HepG2 (cell line): ENCODE data around the gene MAGEA8. TPM values are rescaled to one million over a fixed set of nuclear protein-coding genes. Genes with fewer than 3 reads are reported as not detected.

ENCODE experiments used
- ATAC-seq: fragments of 200-7000 bp; cut with Tn5 transposase; 3 replicates; pipeline ENCODE4 v1.9.1; 2020; ENCODE audit warnings: mild to moderate bottlenecking, moderate library complexity
- BruUV-seq: library from RNA; stranded (reverse); fragments of 400-500 nt; replicated peaks from 2 replicates; lab custom pipeline; 2021; lab: Mats Ljungman, UMichigan
- CTCF ChIA-PET: fragments of 300-600 bp; formaldehyde crosslinking; extraction: SDS; loops from one replicate; lab custom pipeline; 2021; ENCODE audit warnings: low total read pairs, inconsistent platforms, low intra/inter-chr PET ratio; lab: Yijun Ruan, JAX
- POLR2A ChIA-PET: fragments of 350-600 bp; sonication (Branson Sonifier 250); formaldehyde crosslinking; loops from one replicate; lab custom pipeline; 2020; ENCODE audit warnings: antibody characterized with exemption, inconsistent platforms; lab: Yijun Ruan, JAX
- DNase-seq: peaks from one replicate; pipeline ENCODE4 v3.0.0-alpha.2; 2015; ENCODE audit warnings: low spot score
- FAIRE-seq: peaks from 3 replicates; lab custom pipeline; 2011; peaks lifted over from hg19 to GRCh38; lab: Jason Lieb, UNC
- H2AFZ ChIP-seq: one replicate; pipeline ENCODE4 v1.6.1; 2011; ENCODE audit warnings: low read length, inconsistent platforms
- H3K27ac ChIP-seq: fragments of 300-600 bp; 3 replicates; pipeline ENCODE4 v1.8.0; 2011; ENCODE audit warnings: mixed run types, mild to moderate bottlenecking, mixed read lengths, low read length, inconsistent platforms; ENCODE audit not compliant: insufficient read depth; ENCODE audit errors: extremely low read length
- H3K27me3 ChIP-seq, 2 experiments: fragments of 200-600 bp in 1 of 2; 2 replicates in 1 of 2; 3 replicates in 1 of 2; pipeline versions ENCODE4 v1.6.0 to v1.8.0; 2011; ENCODE audit warnings: low read length in 2 of 2, mild to moderate bottlenecking in 2 of 2, moderate library complexity in 2 of 2, inconsistent platforms in 1 of 2; ENCODE audit not compliant: insufficient read depth in 2 of 2, control insufficient read depth in 1 of 2
- H3K36me3 ChIP-seq, 2 experiments: fragments of 200-600 bp in 1 of 2; replicated peaks in 1 of 2; 2 replicates in 1 of 2; 3 replicates in 1 of 2; pipeline versions ENCODE4 v1.5.1 to v1.8.0; 2011; ENCODE audit warnings: low read length in 2 of 2, inconsistent platforms in 1 of 2; ENCODE audit not compliant: insufficient read depth in 2 of 2, control insufficient read depth in 1 of 2
- H3K4me1 ChIP-seq: 2 replicates; pipeline ENCODE4 v1.5.1; 2012; ENCODE audit warnings: low read length, inconsistent platforms; ENCODE audit not compliant: insufficient read depth
- H3K4me2 ChIP-seq: 2 replicates; pipeline ENCODE4 v1.6.0; 2011; ENCODE audit warnings: low read depth, low read length, inconsistent platforms
- H3K4me3 ChIP-seq, 3 experiments: fragments of 200-600 bp in 1 of 3; sonication (generic), shearing (Covaris generic) in 1 of 3; replicated peaks in 1 of 3; 2 replicates each; pipeline ENCODE4 v1.5.1; 2011 to 2016; ENCODE audit warnings: low read length in 3 of 3, inconsistent platforms in 2 of 3, low read depth in 2 of 3, mild to moderate bottlenecking in 2 of 3, control low read depth in 1 of 3, mixed read lengths in 1 of 3; ENCODE audit not compliant: insufficient read depth in 1 of 3
- H3K79me2 ChIP-seq: one replicate; pipeline ENCODE4 v1.6.1; 2011; ENCODE audit warnings: low read length, inconsistent platforms; ENCODE audit not compliant: insufficient read depth
- H3K9ac ChIP-seq: 2 replicates; pipeline ENCODE4 v1.6.0; 2011; ENCODE audit warnings: mild to moderate bottlenecking, low read depth, low read length, inconsistent platforms; ENCODE audit not compliant: insufficient read depth
- H3K9me3 ChIP-seq: 2 replicates; pipeline ENCODE4 v1.5.1; 2012; ENCODE audit warnings: mild to moderate bottlenecking, low read length
- H4K20me1 ChIP-seq: 2 replicates; pipeline ENCODE4 v1.6.0; 2011; ENCODE audit warnings: inconsistent platforms, mild to moderate bottlenecking, low read length, moderate library complexity; ENCODE audit not compliant: insufficient read depth
- CEBPB ChIP-seq: IDR thresholded peaks from 2 replicates; pipeline ENCODE4 v1.6.1; 2011; ENCODE audit warnings: low read depth, low read length, improper control_type of control experiment, borderline replicate concordance
- KDM3A ChIP-seq: IDR thresholded peaks from 2 replicates; pipeline ENCODE4 v1.6.1; 2018; ENCODE audit warnings: low read depth, missing compliant biosample characterization
- NFAT5 ChIP-seq: sonication (generic); formaldehyde crosslinking; IDR thresholded peaks from 2 replicates; pipeline ENCODE4 v1.4.0; 2020; ENCODE audit warnings: missing genetic modification reagents
- ZHX1 ChIP-seq: sonication (generic); formaldehyde crosslinking; IDR thresholded peaks from 2 replicates; pipeline ENCODE4 v1.8.1; 2022; ENCODE audit warnings: low read depth, mild to moderate bottlenecking, missing genetic modification reagents
- ZNF589 ChIP-seq: sonication (generic); formaldehyde crosslinking; conservative IDR thresholded peaks from 2 replicates; pipeline ENCODE4 v1.8.0; 2022; ENCODE audit warnings: mild to moderate bottlenecking, moderate library complexity, missing genetic modification reagents
- WGBS: methylation state at CpG from one replicate; pipeline ENCODE4 v1.1.6; 2017; ENCODE audit warnings: low lambda C conversion rate; 5-methylcytosine and 5-hydroxymethylcytosine counted together
- in situ Hi-C: cut with HindIII; loops from 2 replicates; pipeline ENCODE4 v1.10.0; 2017; ENCODE audit warnings: low pct_unique_long_range_greater_than_20kb; ENCODE audit not compliant: extremely low pct_ligation_motif_present
- intact Hi-C: fragments of 100-400 bp; cut with micrococcal nuclease; formaldehyde crosslinking; loops from one replicate; pipeline ENCODE4 v1.10.0; 2022; ENCODE audit not compliant: unreplicated experiment
- polyA plus RNA-seq, 8 experiments: library from polyadenylated mRNA; depleted of rRNA in 3 of 8; stranded (reverse) in 7 of 8; unstranded in 1 of 8; fragments of >200 nt; fragmentation: Illumina TruSeq in 4 of 8; extraction: Trizol in 4 of 8; gene quantifications; 2 replicates each; pipeline versions ENCODE4 v1.2.1 to v1.2.3, GENCODE V29; 2011 to 2016; ENCODE audit warnings: low read depth in 4 of 8, missing spikeins in 1 of 8, mixed read lengths in 1 of 8; ENCODE audit not compliant: insufficient read depth in 1 of 8
- total RNA-seq, 5 experiments: library from RNA; depleted of rRNA; stranded (reverse); fragments of >200 nt; fragmentation: Illumina TruSeq; extraction: Trizol; gene quantifications; 2 replicates each; pipeline ENCODE4 v1.2.3, GENCODE V29; 2016; ENCODE audit warnings: low read depth in 1 of 5
- TF ChIP-seq, protein P1 (sequence below): sonication (generic); formaldehyde crosslinking; IDR thresholded peaks from 2 replicates; pipeline ENCODE4 v1.4.0; 2020; ENCODE audit warnings: missing genetic modification reagents
- TF ChIP-seq, protein P2 (sequence below): sonication (generic); formaldehyde crosslinking; IDR thresholded peaks from 2 replicates; pipeline ENCODE4 v1.8.1; 2023; ENCODE audit warnings: mild to moderate bottlenecking, missing genetic modification reagents
- TF ChIP-seq, protein P3 (sequence below): sonication (generic); formaldehyde crosslinking; IDR thresholded peaks from 2 replicates; pipeline ENCODE4 v1.5.0; 2020; ENCODE audit warnings: missing genetic modification reagents

Gene MAGEA8
- total and polyA plus RNA-seq, 2 of the 13 experiments (the other 11 are each of a cell fraction or from before 2014, with no cell fraction given): not detected

DNA sequence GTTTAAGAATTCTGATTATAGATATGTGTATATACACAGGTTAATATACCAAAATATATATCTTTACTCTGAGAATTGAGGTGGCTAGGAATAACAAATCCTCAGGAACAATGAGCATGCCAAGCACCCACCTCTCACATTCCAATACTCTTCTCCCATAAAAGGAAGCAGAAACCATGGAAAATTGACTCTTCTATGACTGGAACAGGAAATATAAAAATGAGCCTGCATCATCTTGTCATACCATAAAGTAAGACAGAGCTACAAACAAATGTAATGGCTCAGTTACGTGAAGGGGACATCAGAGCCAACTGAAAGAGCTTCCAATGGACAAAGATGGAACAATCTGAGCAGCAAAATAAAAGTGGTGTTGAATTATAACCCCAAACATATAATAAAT, 3.8 kb upstream of the MAGEA8 start:
- no peaks in the 10 kb centered on the region for H3K4me1 ChIP-seq
- no peaks in the 10 kb centered on the region for H3K27me3 ChIP-seq
- H3K9ac ChIP-seq: no peak overlapping the region
- WGBS: 0% methylated on average over 1 of the region's 1 CpG
- H3K9me3 ChIP-seq: no peaks in the 10 kb centered on the region
- DNase-seq (no peak), ATAC-seq (no peak), FAIRE-seq (no peak)
- intact Hi-C loops (no loop called here), in situ Hi-C loops (no loop called here)
- H3K79me2 ChIP-seq: no peaks in the 10 kb centered on the region
- H3K4me3 ChIP-seq: no peak overlapping the region
- no peak overlapping the region for H3K4me2 ChIP-seq
- CTCF ChIA-PET: no interaction called here
- no TSS peak for BruUV-seq
- H2AFZ ChIP-seq: no peak overlapping the region
- no peaks in the 10 kb centered on the region for H4K20me1 ChIP-seq
- POLR2A ChIA-PET: no interaction called here
- TF ChIP-seq ZHX1 (no peak), ZNF589 (CRISPR knock-in tag) (no peak), NFAT5 (CRISPR knock-in tag) (no peak), CEBPB (no peak), KDM3A (CRISPR knock-in tag) (no peak)
- TF ChIP-seq, protein P1, sequence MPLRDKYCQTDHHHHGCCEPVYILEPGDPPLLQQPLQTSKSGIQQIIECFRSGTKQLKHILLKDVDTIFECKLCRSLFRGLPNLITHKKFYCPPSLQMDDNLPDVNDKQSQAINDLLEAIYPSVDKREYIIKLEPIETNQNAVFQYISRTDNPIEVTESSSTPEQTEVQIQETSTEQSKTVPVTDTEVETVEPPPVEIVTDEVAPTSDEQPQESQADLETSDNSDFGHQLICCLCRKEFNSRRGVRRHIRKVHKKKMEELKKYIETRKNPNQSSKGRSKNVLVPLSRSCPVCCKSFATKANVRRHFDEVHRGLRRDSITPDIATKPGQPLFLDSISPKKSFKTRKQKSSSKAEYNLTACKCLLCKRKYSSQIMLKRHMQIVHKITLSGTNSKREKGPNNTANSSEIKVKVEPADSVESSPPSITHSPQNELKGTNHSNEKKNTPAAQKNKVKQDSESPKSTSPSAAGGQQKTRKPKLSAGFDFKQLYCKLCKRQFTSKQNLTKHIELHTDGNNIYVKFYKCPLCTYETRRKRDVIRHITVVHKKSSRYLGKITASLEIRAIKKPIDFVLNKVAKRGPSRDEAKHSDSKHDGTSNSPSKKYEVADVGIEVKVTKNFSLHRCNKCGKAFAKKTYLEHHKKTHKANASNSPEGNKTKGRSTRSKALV (CRISPR knock-in tag): no peak
- TF ChIP-seq, protein P2, sequence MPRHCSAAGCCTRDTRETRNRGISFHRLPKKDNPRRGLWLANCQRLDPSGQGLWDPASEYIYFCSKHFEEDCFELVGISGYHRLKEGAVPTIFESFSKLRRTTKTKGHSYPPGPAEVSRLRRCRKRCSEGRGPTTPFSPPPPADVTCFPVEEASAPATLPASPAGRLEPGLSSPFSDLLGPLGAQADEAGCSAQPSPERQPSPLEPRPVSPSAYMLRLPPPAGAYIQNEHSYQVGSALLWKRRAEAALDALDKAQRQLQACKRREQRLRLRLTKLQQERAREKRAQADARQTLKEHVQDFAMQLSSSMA (CRISPR knock-in tag): no peak
- TF ChIP-seq, protein P3, sequence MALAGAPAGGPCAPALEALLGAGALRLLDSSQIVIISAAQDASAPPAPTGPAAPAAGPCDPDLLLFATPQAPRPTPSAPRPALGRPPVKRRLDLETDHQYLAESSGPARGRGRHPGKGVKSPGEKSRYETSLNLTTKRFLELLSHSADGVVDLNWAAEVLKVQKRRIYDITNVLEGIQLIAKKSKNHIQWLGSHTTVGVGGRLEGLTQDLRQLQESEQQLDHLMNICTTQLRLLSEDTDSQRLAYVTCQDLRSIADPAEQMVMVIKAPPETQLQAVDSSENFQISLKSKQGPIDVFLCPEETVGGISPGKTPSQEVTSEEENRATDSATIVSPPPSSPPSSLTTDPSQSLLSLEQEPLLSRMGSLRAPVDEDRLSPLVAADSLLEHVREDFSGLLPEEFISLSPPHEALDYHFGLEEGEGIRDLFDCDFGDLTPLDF (CRISPR knock-in tag): no peak
- H3K36me3 ChIP-seq: no peaks in the 10 kb centered on the region
- H3K27ac ChIP-seq: no peak overlapping the region
